ENCODE results near the gene INPP5A.

- no peak for TF ChIP-seq EZH2 (IDR thresholded peaks at IDR 0.05; ENCODE audit: borderline replicate concordance, insufficient read depth, low read depth, low read length, poor library complexity, severe bottlenecking)
- TF ChIP-seq, protein P1, sequence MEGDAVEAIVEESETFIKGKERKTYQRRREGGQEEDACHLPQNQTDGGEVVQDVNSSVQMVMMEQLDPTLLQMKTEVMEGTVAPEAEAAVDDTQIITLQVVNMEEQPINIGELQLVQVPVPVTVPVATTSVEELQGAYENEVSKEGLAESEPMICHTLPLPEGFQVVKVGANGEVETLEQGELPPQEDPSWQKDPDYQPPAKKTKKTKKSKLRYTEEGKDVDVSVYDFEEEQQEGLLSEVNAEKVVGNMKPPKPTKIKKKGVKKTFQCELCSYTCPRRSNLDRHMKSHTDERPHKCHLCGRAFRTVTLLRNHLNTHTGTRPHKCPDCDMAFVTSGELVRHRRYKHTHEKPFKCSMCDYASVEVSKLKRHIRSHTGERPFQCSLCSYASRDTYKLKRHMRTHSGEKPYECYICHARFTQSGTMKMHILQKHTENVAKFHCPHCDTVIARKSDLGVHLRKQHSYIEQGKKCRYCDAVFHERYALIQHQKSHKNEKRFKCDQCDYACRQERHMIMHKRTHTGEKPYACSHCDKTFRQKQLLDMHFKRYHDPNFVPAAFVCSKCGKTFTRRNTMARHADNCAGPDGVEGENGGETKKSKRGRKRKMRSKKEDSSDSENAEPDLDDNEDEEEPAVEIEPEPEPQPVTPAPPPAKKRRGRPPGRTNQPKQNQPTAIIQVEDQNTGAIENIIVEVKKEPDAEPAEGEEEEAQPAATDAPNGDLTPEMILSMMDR (IDR thresholded peaks at IDR 0.05): no peak
Measured at GRCh38 chr10:132632091-132632561, 94.5 kb downstream of the INPP5A start.
